ENCODE results near the gene ABAT.
"Not testable (repeated sequence)": the region's sequence is repeated elsewhere in the genome, so short reads cannot be mapped to it uniquely, and the experiment has no call there.

- TF ChIP-seq POLR2AphosphoS5, POLR2A (IDR thresholded peaks at IDR 0.05): not testable (repeated sequence)
- TF ChIP-seq, protein P1, sequence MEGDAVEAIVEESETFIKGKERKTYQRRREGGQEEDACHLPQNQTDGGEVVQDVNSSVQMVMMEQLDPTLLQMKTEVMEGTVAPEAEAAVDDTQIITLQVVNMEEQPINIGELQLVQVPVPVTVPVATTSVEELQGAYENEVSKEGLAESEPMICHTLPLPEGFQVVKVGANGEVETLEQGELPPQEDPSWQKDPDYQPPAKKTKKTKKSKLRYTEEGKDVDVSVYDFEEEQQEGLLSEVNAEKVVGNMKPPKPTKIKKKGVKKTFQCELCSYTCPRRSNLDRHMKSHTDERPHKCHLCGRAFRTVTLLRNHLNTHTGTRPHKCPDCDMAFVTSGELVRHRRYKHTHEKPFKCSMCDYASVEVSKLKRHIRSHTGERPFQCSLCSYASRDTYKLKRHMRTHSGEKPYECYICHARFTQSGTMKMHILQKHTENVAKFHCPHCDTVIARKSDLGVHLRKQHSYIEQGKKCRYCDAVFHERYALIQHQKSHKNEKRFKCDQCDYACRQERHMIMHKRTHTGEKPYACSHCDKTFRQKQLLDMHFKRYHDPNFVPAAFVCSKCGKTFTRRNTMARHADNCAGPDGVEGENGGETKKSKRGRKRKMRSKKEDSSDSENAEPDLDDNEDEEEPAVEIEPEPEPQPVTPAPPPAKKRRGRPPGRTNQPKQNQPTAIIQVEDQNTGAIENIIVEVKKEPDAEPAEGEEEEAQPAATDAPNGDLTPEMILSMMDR (IDR thresholded peaks at IDR 0.05), result not testable (repeated sequence)
Observed at GRCh38 chr16:8748944-8749343, 74.5 kb downstream of the ABAT start.
